Ectodermal cell (in vitro differentiated cells): ENCODE results near the gene ARL15.

Experiments used
- H3K27ac ChIP-seq: 2 replicates; pipeline ENCODE4 v1.7.0; 2013; ENCODE audit warnings: mild to moderate bottlenecking, low read depth, low read length; ENCODE audit not compliant: insufficient read depth, poor library complexity, severe bottlenecking
- H3K27me3 ChIP-seq: 2 replicates; pipeline ENCODE4 v1.7.0; 2013; ENCODE audit warnings: mild to moderate bottlenecking, low read length; ENCODE audit not compliant: insufficient read depth, control insufficient read depth, poor library complexity, severe bottlenecking
- H3K36me3 ChIP-seq: one replicate; pipeline ENCODE4 v1.7.0; 2013; ENCODE audit warnings: low read length; ENCODE audit not compliant: control insufficient read depth, insufficient read depth
- H3K4me1 ChIP-seq: one replicate; pipeline ENCODE4 v1.7.0; 2013; ENCODE audit warnings: low read length; ENCODE audit not compliant: control insufficient read depth, insufficient read depth
- H3K4me3 ChIP-seq: 2 replicates; pipeline ENCODE4 v1.7.0; 2013; ENCODE audit warnings: low read depth, low read length, control low read depth; ENCODE audit not compliant: insufficient read depth
- H3K9me3 ChIP-seq: 2 replicates; pipeline ENCODE4 v1.7.0; 2013; ENCODE audit warnings: mild to moderate bottlenecking, low read length, moderate library complexity; ENCODE audit not compliant: control insufficient read depth
- WGBS, 2 experiments: methylation state at CpG; one replicate each; pipeline ENCODE4 v1.1.7; 2013; ENCODE audit warnings: missing lambda C conversion rate in 2 of 2; 5-methylcytosine and 5-hydroxymethylcytosine counted together

Gene ARL15

DNA sequence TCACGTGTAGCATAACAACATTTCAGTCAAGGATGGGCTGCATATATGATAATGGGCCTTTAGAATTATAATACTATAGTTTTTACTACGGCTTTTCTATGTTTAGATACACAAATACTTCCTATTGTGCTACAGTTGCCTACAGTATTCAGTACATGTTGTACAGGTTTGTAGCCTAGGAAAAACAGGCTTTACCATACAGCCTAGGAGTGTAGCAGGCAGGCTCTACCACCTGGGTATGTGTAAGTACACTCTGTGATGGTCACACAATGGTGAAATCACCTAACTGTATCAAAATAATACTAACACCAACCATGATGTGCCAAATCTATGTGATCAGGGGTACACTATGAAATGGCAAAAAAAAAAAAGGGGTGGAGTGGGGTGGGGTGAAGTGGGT is 372.9 kb downstream of the ARL15 start:
- Histone ChIP-seq H3K36me3 (no peaks in the 10 kb centered on the region), H3K4me3 (no peak overlapping the region), H3K27ac (no peak overlapping the region), H3K9me3 (no peaks in the 10 kb centered on the region), H3K4me1 (no peaks in the 10 kb centered on the region), H3K27me3 (no peaks in the 10 kb centered on the region)
- 100% methylated on average over 1 of the region's 2 CpGs; no CpG with 5 or more reads in 1 of the 2 experiments for WGBS, 2 experiments

DNA sequence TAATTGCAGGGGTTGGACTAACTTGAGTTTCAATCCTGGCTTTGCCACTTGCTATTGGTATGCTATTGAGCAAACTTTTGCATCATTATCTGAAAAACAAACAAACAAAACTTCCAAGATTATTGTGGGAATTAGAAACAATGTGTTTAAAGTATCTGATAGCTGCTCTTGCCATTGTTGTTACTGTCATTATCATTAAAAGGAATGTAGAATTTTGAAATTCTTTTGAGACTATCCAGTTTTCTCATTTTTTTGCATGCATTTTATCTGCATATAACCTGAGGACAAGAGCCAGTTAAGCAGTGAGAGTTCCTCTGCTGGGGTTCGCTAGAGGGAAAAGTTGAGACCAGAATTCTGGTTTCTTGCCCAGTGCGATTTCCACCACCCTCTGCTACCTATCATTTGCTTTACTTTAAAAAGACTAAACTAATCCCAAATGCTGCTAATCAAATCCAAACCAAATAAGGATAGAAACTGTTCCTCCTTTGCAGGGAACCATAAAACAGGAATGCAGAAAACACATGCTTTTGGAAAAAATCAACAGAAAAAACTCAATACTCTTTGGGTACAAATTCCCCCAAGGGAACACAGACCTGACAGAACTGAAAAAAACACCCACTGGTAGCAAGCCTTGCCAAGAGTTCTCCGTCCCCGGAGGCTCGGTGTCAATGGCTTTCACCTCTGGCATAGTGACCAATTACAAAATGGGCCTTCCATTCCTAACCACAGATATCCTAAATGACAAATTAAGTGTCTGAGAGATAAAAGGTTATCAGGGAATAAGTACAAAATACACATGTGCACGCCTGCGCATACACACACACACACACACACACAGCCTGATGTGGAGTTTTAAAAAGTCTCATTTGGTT is 373.7 kb downstream of the ARL15 start:
- H3K36me3 ChIP-seq = no peaks in the 10 kb centered on the region
- no peaks in the 10 kb centered on the region for H3K9me3 ChIP-seq
- WGBS, 2 experiments = 88 to 91% methylated on average over 5 to 7 of the region's 7 CpGs
- H3K4me3 ChIP-seq = no peak overlapping the region
- H3K27ac ChIP-seq = no peak overlapping the region
- H3K4me1 ChIP-seq = no peaks in the 10 kb centered on the region
- H3K27me3 ChIP-seq = no peaks in the 10 kb centered on the region

DNA sequence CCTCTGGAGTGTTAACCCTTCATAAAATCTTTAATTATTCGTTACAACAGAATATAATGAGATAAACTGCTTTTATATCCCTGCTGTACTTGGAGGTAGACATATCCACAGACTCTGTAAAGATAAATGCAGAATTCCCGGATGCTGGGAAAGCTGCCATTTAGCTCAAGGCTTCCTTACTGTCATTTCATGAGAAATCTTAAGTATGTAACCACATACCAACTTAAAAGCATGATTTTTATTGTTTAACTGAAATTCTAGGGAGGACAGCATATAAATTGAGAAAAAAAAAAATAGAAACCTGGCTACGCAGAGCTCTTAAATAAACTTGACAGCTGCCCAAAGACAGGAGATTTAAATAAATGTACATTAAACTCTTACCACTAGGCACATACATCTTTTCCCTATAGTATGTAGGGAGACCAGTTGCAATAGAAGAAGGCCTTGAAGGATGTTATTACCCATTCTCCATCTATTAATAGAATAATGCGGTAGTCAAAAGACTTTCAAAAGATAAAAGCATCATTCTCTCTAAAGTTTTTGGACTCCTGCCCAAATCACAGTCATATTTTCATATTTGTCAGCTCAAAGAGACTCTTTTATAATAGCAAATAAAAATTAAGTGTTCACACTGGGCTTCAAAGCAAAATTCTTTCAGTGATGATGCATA is 376.1 kb downstream of the ARL15 start:
- no peaks in the 10 kb centered on the region for H3K27me3 ChIP-seq
- H3K27ac ChIP-seq = no peak overlapping the region
- H3K36me3 ChIP-seq = no peaks in the 10 kb centered on the region
- no peaks in the 10 kb centered on the region for H3K9me3 ChIP-seq
- no peak overlapping the region for H3K4me3 ChIP-seq
- no peaks in the 10 kb centered on the region for H3K4me1 ChIP-seq
- 95 to 96% methylated on average over 4 of the region's 4 CpGs for WGBS, 2 experiments

DNA sequence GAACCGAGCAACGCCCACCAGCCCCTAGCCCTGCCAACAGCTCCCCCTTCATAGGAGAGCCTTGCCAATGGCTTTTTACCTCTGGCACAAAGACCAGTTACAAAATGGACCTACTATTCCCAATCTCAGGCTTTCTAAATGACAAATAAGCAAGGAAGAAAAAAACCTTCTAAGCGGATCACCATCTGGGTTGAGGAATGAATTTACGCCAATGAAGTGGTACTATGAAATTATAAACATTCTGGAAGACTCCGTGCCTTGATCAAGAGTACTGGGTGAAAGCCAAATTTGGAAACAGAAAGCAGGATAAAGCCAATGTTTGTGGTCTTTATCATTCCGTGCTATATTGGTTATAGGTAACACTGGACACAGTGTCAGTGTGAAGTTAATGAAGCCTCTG is 378.0 kb downstream of the ARL15 start:
- Histone ChIP-seq H3K36me3 (no peaks in the 10 kb centered on the region), H3K9me3 (no peaks in the 10 kb centered on the region), H3K4me3 (no peak overlapping the region), H3K27me3 (no peaks in the 10 kb centered on the region), H3K27ac (no peak overlapping the region), H3K4me1 (no peaks in the 10 kb centered on the region)
- 91 to 96% methylated on average over 6 of the region's 6 CpGs for WGBS, 2 experiments

DNA sequence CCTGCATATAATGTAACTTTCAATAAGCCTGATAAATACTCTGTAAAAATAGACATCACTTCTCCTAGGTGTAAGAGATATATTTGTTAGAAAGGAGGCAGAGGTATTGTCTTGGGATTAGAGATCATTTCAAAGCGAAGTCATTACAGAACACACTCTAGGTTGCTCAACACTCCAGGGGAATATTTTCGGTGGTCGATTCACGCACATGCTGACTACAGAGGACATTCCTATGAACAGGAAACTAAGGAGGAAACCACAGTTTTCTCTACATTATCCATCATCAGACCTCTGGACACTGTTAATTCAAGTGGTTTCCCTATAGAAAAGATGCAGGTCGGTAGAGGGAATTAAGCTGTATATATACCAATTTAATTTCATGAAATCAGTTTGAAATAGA is 379.9 kb downstream of the ARL15 start:
- H3K9me3 ChIP-seq = no peaks in the 10 kb centered on the region
- no peak overlapping the region for H3K4me3 ChIP-seq
- no peak overlapping the region for H3K27ac ChIP-seq
- H3K4me1 ChIP-seq = no peaks in the 10 kb centered on the region
- no peaks in the 10 kb centered on the region for H3K27me3 ChIP-seq
- no peaks in the 10 kb centered on the region for H3K36me3 ChIP-seq
- WGBS, 2 experiments = 96 to 97% methylated on average over 4 of the region's 5 CpGs

DNA sequence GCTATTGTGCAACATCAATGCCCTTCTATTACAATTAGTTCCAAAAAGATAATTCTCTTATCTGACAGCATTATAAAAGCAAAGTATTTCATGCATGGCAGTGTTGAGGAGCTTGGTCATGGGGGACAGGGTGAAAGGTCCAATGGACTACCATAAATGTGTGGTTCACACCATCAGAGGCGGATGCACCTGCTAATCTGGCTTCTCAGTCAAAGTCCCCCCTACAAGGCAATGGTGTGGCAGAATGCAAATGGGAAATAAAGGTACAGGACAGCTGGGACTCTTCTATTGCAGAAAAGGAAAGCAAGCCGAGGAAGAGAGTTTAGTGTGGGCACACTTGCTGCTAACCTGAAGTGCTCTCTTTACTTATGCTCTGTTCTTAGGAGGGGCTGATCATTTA is 380.8 kb downstream of the ARL15 start:
- H3K4me1 ChIP-seq = no peaks in the 10 kb centered on the region
- WGBS, 2 experiments = 93 to 96% methylated on average over 2 of the region's 2 CpGs
- H3K36me3 ChIP-seq = no peaks in the 10 kb centered on the region

DNA sequence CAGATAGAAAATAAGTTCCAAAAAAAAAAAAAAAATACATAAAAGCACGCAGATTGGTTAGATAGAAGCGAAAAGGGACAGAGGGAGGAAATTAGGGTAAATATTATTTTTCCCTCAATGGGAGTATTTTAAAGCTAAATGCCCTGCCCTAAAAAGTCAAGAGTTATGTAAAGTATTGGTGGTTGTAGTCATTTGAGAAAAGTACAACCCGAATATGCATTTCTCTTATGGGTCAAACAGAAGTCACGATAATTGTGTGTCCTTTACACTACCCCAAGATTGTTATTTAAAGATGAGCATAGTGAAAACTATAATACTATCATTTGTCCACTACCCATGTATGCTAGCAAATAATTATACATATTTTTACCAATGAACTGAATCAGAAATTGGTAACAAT is 381.2 kb downstream of the ARL15 start:
- Histone ChIP-seq H3K4me1 (no peaks in the 10 kb centered on the region), H3K4me3 (no peak overlapping the region), H3K27me3 (no peaks in the 10 kb centered on the region), H3K36me3 (no peaks in the 10 kb centered on the region), H3K9me3 (no peaks in the 10 kb centered on the region), H3K27ac (no peak overlapping the region)
- WGBS, 2 experiments = 92 to 94% methylated on average over 3 of the region's 4 CpGs

More for the DNA sequence above, 380.8 kb downstream of the ARL15 start:
- H3K4me3 ChIP-seq = no peak overlapping the region
- H3K27ac ChIP-seq = no peak overlapping the region
- H3K27me3 ChIP-seq = no peaks in the 10 kb centered on the region
- H3K9me3 ChIP-seq = no peaks in the 10 kb centered on the region

DNA sequence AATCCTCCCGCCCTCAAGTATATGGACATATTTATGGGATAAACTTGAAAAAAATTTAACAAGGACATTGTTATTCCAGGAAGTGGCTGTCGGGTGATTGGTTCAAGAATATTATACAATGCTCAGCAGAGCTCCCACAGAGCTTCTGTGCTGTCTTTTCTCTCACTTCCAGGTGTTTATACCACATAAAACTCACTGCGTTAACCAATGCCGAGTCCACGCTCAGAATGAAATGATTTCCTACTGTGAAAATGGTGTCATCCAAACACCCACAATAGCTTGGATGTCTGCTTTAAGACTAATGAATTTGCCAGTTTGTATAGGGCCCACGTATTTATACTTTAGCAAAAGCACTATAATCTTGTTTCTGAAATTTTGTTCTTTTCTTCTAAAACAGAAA is 381.7 kb downstream of the ARL15 start:
- WGBS, 2 experiments = 91 to 92% methylated on average over 5 to 6 of the region's 6 CpGs
- Histone ChIP-seq H3K4me1 (no peaks in the 10 kb centered on the region), H3K9me3 (no peaks in the 10 kb centered on the region), H3K36me3 (no peaks in the 10 kb centered on the region), H3K27ac (no peak overlapping the region), H3K4me3 (no peak overlapping the region), H3K27me3 (no peaks in the 10 kb centered on the region)

DNA sequence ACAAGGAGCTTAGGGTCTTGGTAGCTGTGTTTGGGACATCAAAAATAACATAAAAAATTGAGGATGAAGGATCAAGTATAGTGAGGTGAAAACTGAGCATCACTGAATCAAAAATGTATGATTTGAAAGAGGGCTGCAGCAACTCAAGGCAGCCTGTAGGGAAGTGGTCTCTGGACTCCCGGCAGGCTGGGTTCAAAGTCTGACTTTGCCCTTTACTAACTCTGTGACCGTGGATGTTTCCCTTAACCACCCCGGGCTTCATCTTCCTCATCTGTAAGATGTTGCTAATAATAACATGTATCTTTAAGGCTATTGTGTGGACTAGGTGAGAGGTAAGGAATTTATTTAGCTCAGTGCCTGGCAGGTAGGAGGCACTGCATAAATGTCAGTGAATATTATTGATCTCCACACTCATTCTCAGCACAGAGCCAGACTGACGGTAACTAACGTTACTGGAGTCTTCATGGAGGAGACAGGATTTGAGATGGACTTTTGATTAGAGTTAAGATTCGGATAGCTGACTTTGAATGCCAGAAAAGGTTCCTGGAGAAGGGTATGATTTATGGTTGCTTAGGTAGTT is 382.6 kb downstream of the ARL15 start:
- no peaks in the 10 kb centered on the region for H3K27me3 ChIP-seq
- no peaks in the 10 kb centered on the region for H3K4me1 ChIP-seq
- WGBS, 2 experiments = 91 to 95% methylated on average over 4 to 6 of the region's 6 CpGs
- no peaks in the 10 kb centered on the region for H3K9me3 ChIP-seq
- H3K27ac ChIP-seq = no peak overlapping the region
- H3K4me3 ChIP-seq = no peak overlapping the region
- H3K36me3 ChIP-seq = no peaks in the 10 kb centered on the region

DNA sequence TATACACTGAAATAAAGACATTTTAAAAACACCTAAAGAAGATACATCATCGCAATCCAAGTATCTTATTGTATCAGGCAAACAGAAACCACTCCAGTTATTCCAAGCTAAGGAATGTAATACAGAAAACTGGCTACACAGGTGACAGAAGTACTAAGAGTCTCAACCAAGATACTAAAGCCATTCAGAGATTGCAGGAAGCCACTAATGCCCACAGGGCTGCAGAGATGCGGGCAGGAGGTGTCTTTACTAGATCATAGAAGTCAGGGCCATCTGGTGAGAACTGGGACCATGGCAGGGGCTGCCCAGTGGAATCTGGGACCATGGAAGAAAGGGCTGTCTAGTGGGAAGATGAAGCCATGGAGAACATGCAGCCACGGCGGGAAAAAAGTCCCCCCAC is 384.3 kb downstream of the ARL15 start:
- Histone ChIP-seq H3K36me3 (no peaks in the 10 kb centered on the region), H3K27ac (no peak overlapping the region), H3K9me3 (no peaks in the 10 kb centered on the region), H3K27me3 (no peaks in the 10 kb centered on the region), H3K4me1 (no peaks in the 10 kb centered on the region), H3K4me3 (no peak overlapping the region)
- WGBS, 2 experiments = 93 to 97% methylated on average over 3 of the region's 4 CpGs
